ENCODE data around the gene TMEM47.

DNA sequence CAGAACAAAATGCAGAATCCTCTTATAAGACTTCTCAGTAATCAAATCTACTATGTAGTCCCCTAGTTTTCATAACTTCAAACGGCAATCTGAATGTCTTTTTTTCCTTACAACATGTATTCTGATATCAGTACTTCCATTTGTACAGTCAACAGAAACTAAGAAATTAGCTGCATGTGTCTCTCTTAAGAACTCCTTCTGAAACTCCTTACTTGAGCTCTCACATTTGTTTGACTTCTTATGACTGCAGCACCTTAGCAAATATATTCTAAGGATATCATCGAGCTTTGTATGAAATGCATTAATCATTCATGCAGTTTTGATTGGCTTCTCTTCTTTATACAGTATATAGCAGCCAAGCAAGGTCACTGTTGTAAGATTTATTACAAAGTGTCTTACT is 77.0 kb downstream of the TMEM47 start:
- TF ChIP-seq, protein P1, sequence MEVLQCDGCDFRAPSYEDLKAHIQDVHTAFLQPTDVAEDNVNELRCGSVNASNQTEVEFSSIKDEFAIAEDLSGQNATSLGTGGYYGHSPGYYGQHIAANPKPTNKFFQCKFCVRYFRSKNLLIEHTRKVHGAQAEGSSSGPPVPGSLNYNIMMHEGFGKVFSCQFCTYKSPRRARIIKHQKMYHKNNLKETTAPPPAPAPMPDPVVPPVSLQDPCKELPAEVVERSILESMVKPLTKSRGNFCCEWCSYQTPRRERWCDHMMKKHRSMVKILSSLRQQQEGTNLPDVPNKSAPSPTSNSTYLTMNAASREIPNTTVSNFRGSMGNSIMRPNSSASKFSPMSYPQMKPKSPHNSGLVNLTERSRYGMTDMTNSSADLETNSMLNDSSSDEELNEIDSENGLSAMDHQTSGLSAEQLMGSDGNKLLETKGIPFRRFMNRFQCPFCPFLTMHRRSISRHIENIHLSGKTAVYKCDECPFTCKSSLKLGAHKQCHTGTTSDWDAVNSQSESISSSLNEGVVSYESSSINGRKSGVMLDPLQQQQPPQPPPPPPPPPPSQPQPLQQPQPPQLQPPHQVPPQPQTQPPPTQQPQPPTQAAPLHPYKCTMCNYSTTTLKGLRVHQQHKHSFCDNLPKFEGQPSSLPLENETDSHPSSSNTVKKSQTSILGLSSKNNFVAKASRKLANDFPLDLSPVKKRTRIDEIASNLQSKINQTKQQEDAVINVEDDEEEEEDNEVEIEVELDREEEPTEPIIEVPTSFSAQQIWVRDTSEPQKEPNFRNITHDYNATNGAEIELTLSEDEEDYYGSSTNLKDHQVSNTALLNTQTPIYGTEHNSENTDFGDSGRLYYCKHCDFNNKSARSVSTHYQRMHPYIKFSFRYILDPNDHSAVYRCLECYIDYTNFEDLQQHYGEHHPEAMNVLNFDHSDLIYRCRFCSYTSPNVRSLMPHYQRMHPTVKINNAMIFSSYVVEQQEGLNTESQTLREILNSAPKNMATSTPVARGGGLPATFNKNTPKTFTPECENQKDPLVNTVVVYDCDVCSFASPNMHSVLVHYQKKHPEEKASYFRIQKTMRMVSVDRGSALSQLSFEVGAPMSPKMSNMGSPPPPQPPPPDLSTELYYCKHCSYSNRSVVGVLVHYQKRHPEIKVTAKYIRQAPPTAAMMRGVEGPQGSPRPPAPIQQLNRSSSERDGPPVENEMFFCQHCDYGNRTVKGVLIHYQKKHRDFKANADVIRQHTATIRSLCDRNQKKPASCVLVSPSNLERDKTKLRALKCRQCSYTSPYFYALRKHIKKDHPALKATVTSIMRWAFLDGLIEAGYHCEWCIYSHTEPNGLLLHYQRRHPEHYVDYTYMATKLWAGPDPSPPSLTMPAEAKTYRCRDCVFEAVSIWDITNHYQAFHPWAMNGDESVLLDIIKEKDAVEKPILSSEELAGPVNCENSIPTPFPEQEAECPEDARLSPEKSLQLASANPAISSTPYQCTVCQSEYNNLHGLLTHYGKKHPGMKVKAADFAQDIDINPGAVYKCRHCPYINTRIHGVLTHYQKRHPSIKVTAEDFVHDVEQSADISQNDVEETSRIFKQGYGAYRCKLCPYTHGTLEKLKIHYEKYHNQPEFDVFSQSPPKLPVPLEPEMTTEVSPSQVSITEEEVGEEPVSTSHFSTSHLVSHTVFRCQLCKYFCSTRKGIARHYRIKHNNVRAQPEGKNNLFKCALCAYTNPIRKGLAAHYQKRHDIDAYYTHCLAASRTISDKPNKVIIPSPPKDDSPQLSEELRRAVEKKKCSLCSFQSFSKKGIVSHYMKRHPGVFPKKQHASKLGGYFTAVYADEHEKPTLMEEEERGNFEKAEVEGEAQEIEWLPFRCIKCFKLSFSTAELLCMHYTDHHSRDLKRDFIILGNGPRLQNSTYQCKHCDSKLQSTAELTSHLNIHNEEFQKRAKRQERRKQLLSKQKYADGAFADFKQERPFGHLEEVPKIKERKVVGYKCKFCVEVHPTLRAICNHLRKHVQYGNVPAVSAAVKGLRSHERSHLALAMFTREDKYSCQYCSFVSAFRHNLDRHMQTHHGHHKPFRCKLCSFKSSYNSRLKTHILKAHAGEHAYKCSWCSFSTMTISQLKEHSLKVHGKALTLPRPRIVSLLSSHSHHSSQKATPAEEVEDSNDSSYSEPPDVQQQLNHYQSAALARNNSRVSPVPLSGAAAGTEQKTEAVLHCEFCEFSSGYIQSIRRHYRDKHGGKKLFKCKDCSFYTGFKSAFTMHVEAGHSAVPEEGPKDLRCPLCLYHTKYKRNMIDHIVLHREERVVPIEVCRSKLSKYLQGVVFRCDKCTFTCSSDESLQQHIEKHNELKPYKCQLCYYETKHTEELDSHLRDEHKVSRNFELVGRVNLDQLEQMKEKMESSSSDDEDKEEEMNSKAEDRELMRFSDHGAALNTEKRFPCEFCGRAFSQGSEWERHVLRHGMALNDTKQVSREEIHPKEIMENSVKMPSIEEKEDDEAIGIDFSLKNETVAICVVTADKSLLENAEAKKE (CRISPR knock-in tag; IDR thresholded peaks at IDR 0.05) = no peak
- TF ChIP-seq, protein P2, sequence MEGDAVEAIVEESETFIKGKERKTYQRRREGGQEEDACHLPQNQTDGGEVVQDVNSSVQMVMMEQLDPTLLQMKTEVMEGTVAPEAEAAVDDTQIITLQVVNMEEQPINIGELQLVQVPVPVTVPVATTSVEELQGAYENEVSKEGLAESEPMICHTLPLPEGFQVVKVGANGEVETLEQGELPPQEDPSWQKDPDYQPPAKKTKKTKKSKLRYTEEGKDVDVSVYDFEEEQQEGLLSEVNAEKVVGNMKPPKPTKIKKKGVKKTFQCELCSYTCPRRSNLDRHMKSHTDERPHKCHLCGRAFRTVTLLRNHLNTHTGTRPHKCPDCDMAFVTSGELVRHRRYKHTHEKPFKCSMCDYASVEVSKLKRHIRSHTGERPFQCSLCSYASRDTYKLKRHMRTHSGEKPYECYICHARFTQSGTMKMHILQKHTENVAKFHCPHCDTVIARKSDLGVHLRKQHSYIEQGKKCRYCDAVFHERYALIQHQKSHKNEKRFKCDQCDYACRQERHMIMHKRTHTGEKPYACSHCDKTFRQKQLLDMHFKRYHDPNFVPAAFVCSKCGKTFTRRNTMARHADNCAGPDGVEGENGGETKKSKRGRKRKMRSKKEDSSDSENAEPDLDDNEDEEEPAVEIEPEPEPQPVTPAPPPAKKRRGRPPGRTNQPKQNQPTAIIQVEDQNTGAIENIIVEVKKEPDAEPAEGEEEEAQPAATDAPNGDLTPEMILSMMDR (conservative IDR thresholded peaks at IDR 0.05; ENCODE audit: low read depth in 2 of 2) = no peak
- TF ChIP-seq JUNB (IDR thresholded peaks at IDR 0.05; ENCODE audit: unreplicated experiment) = no peak
- no peak for TF ChIP-seq NANOG (IDR thresholded peaks at IDR 0.05; ENCODE audit: borderline replicate concordance)
- TF ChIP-seq EZH2phosphoT487 (IDR thresholded peaks at IDR 0.05; ENCODE audit: unreplicated experiment) = no peak
- no peak for TF ChIP-seq EZH2 (IDR thresholded peaks at IDR 0.05; ENCODE audit: low read depth, unreplicated experiment)
- TF ChIP-seq POLR2AphosphoS5 (IDR thresholded peaks at IDR 0.05; ENCODE audit: low read depth) = no peak
- TF ChIP-seq, protein P3, sequence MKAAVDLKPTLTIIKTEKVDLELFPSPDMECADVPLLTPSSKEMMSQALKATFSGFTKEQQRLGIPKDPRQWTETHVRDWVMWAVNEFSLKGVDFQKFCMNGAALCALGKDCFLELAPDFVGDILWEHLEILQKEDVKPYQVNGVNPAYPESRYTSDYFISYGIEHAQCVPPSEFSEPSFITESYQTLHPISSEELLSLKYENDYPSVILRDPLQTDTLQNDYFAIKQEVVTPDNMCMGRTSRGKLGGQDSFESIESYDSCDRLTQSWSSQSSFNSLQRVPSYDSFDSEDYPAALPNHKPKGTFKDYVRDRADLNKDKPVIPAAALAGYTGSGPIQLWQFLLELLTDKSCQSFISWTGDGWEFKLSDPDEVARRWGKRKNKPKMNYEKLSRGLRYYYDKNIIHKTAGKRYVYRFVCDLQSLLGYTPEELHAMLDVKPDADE (IDR thresholded peaks at IDR 0.05) = no peak
- TF ChIP-seq, protein P4, sequence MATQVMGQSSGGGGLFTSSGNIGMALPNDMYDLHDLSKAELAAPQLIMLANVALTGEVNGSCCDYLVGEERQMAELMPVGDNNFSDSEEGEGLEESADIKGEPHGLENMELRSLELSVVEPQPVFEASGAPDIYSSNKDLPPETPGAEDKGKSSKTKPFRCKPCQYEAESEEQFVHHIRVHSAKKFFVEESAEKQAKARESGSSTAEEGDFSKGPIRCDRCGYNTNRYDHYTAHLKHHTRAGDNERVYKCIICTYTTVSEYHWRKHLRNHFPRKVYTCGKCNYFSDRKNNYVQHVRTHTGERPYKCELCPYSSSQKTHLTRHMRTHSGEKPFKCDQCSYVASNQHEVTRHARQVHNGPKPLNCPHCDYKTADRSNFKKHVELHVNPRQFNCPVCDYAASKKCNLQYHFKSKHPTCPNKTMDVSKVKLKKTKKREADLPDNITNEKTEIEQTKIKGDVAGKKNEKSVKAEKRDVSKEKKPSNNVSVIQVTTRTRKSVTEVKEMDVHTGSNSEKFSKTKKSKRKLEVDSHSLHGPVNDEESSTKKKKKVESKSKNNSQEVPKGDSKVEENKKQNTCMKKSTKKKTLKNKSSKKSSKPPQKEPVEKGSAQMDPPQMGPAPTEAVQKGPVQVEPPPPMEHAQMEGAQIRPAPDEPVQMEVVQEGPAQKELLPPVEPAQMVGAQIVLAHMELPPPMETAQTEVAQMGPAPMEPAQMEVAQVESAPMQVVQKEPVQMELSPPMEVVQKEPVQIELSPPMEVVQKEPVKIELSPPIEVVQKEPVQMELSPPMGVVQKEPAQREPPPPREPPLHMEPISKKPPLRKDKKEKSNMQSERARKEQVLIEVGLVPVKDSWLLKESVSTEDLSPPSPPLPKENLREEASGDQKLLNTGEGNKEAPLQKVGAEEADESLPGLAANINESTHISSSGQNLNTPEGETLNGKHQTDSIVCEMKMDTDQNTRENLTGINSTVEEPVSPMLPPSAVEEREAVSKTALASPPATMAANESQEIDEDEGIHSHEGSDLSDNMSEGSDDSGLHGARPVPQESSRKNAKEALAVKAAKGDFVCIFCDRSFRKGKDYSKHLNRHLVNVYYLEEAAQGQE (IDR thresholded peaks at IDR 0.05; ENCODE audit: unreplicated experiment) = no peak
- no peak for TF ChIP-seq ZNF114 (CRISPR knock-in tag; IDR thresholded peaks at IDR 0.05)
- TF ChIP-seq CREB1 (CRISPR knock-in tag; IDR thresholded peaks at IDR 0.05; ENCODE audit: low read depth) = no peak
- no peak for TF ChIP-seq STAT1 (IDR thresholded peaks at IDR 0.05; ENCODE audit: unreplicated experiment)
- TF ChIP-seq ZNF331 (CRISPR knock-in tag; IDR thresholded peaks at IDR 0.05; ENCODE audit: low read depth) = no peak

Data from GM23338 (cell line).